ENCODE data around the gene APBB2. TPM values are rescaled to one million over a fixed set of nuclear protein-coding genes. Genes with fewer than 3 reads are reported as not detected.

The APBB2 gene
- total RNA-seq, 1 experiment from 2014 or later = 46.0 TPM

DNA sequence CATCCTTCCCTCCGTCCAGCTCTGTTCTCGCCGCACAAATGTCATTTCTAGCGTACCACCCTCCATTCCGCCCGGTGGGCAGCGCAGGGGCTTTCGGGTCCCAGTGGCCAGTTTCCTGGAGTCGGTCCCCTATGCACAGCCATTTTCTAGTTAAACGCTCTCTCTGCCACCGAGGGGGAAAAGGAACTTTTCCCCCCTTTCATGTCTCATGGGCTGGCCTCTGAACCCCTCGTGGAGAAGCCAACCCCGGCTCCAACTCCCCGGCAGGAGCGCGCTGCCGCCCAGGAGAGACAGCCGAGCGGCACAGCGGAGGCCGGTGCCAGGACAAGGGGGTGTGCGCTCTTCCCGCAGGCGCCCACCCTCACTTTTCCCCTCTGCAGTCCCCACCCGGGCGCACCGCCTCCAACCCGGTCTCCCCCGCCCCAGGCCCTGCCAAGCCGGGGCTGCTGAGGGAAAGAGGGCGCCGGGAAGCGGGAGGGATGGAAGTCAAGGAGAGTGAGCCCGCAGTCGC is 662 bp downstream of the APBB2 start:
- no peak for DNase-seq
- H2AFZ ChIP-seq = peak overlapping the region; percentile 85
- no TSS peak for BruUV-seq (replicated peaks)

GRCh38 chr4:41212616-41213203 is 1.6 kb downstream of the APBB2 start:
- peak; percentile 51 to 58 for DNase-seq
- Histone ChIP-seq H3K36me3 (ENCODE audit: low read depth) (no peaks in the 10 kb centered on the region), H3K9me3 (ENCODE audit: insufficient read depth, low read depth) (no peaks in the 10 kb centered on the region), H3K4me1 (replicated peaks; ENCODE audit: insufficient read depth) (peaks cover 29% of the 10 kb centered on the region), H3K27me3 (ENCODE audit: insufficient read depth, low read depth) (no peaks in the 10 kb centered on the region), H2AFZ (peak overlapping the region; percentile 85; the same call in 1 of the 2 replicates), H3K4me2 (peak overlapping the region; percentile 99), H3K79me2 (ENCODE audit: low read depth) (peaks cover 39% of the 10 kb centered on the region), H4K20me1 (ENCODE audit: insufficient read depth) (no peaks in the 10 kb centered on the region), H3K9me2 (ENCODE audit: insufficient read depth) (no peaks in the 10 kb centered on the region), H3K4me3 (peak overlapping the region; percentile 86), H3F3A (ENCODE audit: insufficient read depth, low read depth) (peaks cover 17% of the 10 kb centered on the region), H3K27ac (no peak overlapping the region)
- intact Hi-C loops (cut with micrococcal nuclease; ENCODE audit: unreplicated experiment) = loop anchor here (1.0 to 5.0 kb wide), 5 partner anchors 35 to 460 kb away; no protein-coding TSS in a partner anchor
- ChIA-PET CTCF (interaction anchor here (0.9 to 2.0 kb wide), 2 partner anchors 52 to 236 kb away, joined by 4 read pairs; no protein-coding TSS in a partner anchor), POLR2A (ENCODE audit: unreplicated experiment) (interaction anchor here (0.6 kb wide), 3 partner anchors 8 to 722 kb away, joined by 3 to 4 read pairs (median 3); no protein-coding TSS in a partner anchor)
- TF ChIP-seq CTCF (conservative IDR thresholded peaks at IDR 0.05) (peak; percentile 63), EZH2 (IDR thresholded peaks at IDR 0.05; ENCODE audit: low read depth) (no peak)
- no TSS peak for BruUV-seq (replicated peaks)

More for the DNA sequence above, 662 bp downstream of the APBB2 start:
- Histone ChIP-seq H3K9me3 (ENCODE audit: insufficient read depth, low read depth) (no peaks in the 10 kb centered on the region), H3F3A (ENCODE audit: insufficient read depth, low read depth) (peaks cover 17% of the 10 kb centered on the region), H4K20me1 (ENCODE audit: insufficient read depth) (no peaks in the 10 kb centered on the region), H3K4me3 (peak overlapping the region; percentile 86), H3K4me1 (replicated peaks; ENCODE audit: insufficient read depth) (peaks cover 30% of the 10 kb centered on the region), H3K79me2 (ENCODE audit: low read depth) (peaks cover 36% of the 10 kb centered on the region), H3K27me3 (ENCODE audit: insufficient read depth, low read depth) (no peaks in the 10 kb centered on the region), H3K27ac (no peak overlapping the region), H3K9me2 (ENCODE audit: insufficient read depth) (no peaks in the 10 kb centered on the region), H3K36me3 (ENCODE audit: low read depth) (no peaks in the 10 kb centered on the region), H3K4me2 (peak overlapping the region; percentile 99)
- CTCF ChIA-PET = interaction anchor here (0.6 to 2.0 kb wide), 11 partner anchors 9 to 289 kb away, joined by 3 to 14 read pairs (median 4); no protein-coding TSS in a partner anchor
- TF ChIP-seq EZH2 (IDR thresholded peaks at IDR 0.05; ENCODE audit: low read depth) (no peak), CTCF (conservative IDR thresholded peaks at IDR 0.05) (no peak)
- POLR2A ChIA-PET (ENCODE audit: unreplicated experiment) = interaction anchor here (0.5 to 1.0 kb wide), 5 partner anchors 9 to 721 kb away, joined by 3 to 4 read pairs (median 3); partner anchors contain the start of gene UCHL1
- intact Hi-C loops (cut with micrococcal nuclease; ENCODE audit: unreplicated experiment) = loop anchor here (1.0 to 5.0 kb wide), 6 partner anchors 53 to 461 kb away; no protein-coding TSS in a partner anchor

DNA sequence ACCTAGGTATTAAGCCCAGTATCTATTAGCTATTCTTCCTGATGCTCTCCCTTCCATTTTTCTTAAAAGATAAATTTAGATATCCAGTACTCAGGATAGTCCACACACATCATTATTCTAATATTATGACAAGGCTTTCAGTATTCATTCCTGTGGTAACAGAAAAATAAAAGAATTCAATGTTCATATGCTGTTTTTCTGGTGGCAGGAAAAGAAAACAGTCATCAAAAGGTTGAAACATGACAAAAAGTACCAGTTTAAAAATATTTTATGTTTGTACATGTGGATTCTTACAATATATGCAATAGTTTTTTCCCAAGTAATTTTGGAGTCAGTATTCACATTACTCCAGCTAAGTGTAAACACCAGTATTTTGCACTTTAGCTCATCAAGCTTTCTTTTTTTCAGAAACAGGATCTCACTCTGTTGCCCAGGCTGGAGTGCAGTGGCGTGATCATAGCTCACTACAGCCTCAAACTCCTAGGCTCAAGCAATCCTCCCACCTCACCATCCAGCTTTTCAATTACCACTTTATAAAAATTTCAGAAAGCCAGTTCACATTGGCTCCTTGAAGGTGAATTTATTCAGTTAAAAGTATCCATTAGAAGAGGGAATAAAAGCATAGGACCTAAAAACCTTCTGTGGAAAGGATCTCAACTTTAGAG is 2.3 kb downstream of the APBB2 start:
- Histone ChIP-seq H3K27me3 (ENCODE audit: insufficient read depth, low read depth) (no peaks in the 10 kb centered on the region), H3K4me2 (peak overlapping the region; percentile 99), H4K20me1 (ENCODE audit: insufficient read depth) (no peaks in the 10 kb centered on the region), H2AFZ (0 out of 2 replicates have a peak overlapping the region, but pooled peaks have one; percentile 85), H3K9me2 (ENCODE audit: insufficient read depth) (no peaks in the 10 kb centered on the region), H3K36me3 (ENCODE audit: low read depth) (no peaks in the 10 kb centered on the region), H3K9me3 (ENCODE audit: insufficient read depth, low read depth) (no peaks in the 10 kb centered on the region), H3K27ac (no peak overlapping the region), H3K4me1 (replicated peaks; ENCODE audit: insufficient read depth) (peaks cover 23% of the 10 kb centered on the region), H3F3A (ENCODE audit: insufficient read depth, low read depth) (peaks cover 13% of the 10 kb centered on the region), H3K79me2 (ENCODE audit: low read depth) (peaks cover 46% of the 10 kb centered on the region), H3K4me3 (peak overlapping the region; percentile 86; the same call in 1 of the 2 replicates)
- POLR2A ChIA-PET (ENCODE audit: unreplicated experiment) = interaction anchor here (0.6 to 0.7 kb wide), 2 partner anchors 91 to 321 kb away, joined by 4 to 8 read pairs; no protein-coding TSS in a partner anchor
- intact Hi-C loops (cut with micrococcal nuclease; ENCODE audit: unreplicated experiment) = loop anchor here (1.0 to 5.0 kb wide), 5 partner anchors 35 to 460 kb away; no protein-coding TSS in a partner anchor
- CTCF ChIA-PET = interaction anchor here (0.6 to 2.0 kb wide), 3 partner anchors 52 to 237 kb away, joined by 3 to 6 read pairs (median 4); no protein-coding TSS in a partner anchor
- no TSS peak for BruUV-seq (replicated peaks)
- no peak for TF ChIP-seq EZH2 (IDR thresholded peaks at IDR 0.05; ENCODE audit: low read depth)
- no peak for TF ChIP-seq CTCF (conservative IDR thresholded peaks at IDR 0.05)
- DNase-seq = no peak
